Thyroid gland (tissue), 4 donors: Measurements from ENCODE around the gene PKNOX2. TPM values are rescaled to one million over a fixed set of nuclear protein-coding genes. Genes with fewer than 3 reads are reported as not detected.
A peak's percentile ranks its signal among the peaks of the same experiment; 100 is the strongest.

Experiments
- DNase-seq, 2 donors: peaks; one replicate each; pipeline ENCODE4 v3.0.0-alpha.2; 2019
- H3K27ac ChIP-seq, 3 donors: fragments of 200-600 bp; sonication (generic); 1 replicate in 2 of 3; 2 replicates in 1 of 3; pipeline ENCODE4 v1.5.1; 2016 to 2019; ENCODE audit warnings: mild to moderate bottlenecking in 1 of 3, moderate library complexity in 1 of 3
- H3K27me3 ChIP-seq: fragments of 200-600 bp; sonication (generic); one replicate; pipeline ENCODE4 v1.5.1; 2019
- H3K36me3 ChIP-seq, 2 donors: fragments of 200-600 bp; sonication (generic); one replicate each; pipeline ENCODE4 v1.5.1; 2016 to 2019
- H3K4me1 ChIP-seq, 2 donors: fragments of 200-600 bp; sonication (generic); one replicate each; pipeline ENCODE4 v1.5.1; 2017 to 2019
- H3K4me3 ChIP-seq, 3 donors: fragments of 200-600 bp; sonication (generic); replicated peaks in 1 of 3; 1 replicate in 2 of 3; 2 replicates in 1 of 3; pipeline ENCODE4 v1.5.1; 2016; ENCODE audit warnings: mild to moderate bottlenecking in 1 of 3
- H3K9me3 ChIP-seq: fragments of 200-600 bp; sonication (generic); one replicate; pipeline ENCODE4 v1.5.1; 2017
- CTCF ChIP-seq, 6 experiments: fragments of 200-600 bp in 3 of 6; fragments of 450-650 bp in 3 of 6; sonication (generic) in 3 of 6; IDR thresholded peaks; one replicate each; pipeline ENCODE4 v1.5.1; 2016 to 2019; ENCODE audit warnings: antibody characterized with exemption in 6 of 6, mild to moderate bottlenecking in 2 of 6, inconsistent platforms in 1 of 6, moderate library complexity in 1 of 6
- POLR2A ChIP-seq, 2 donors: fragments of 450-650 bp; IDR thresholded peaks; one replicate each; pipeline ENCODE4 v1.6.1; 2017; ENCODE audit warnings: antibody characterized with exemption in 2 of 2, mild to moderate bottlenecking in 2 of 2, moderate library complexity in 1 of 2
- WGBS, 2 donors: methylation state at CpG; one replicate each; pipeline ENCODE4 v1.1.5; 2017; 5-methylcytosine and 5-hydroxymethylcytosine counted together
- intact Hi-C: fragments of 100-400 bp; cut with DNase I; formaldehyde crosslinking; loops from one replicate; pipeline ENCODE4 v1.15.1; 2023
- total RNA-seq, 4 donors: library from RNA; depleted of rRNA; stranded (reverse); fragments of >200 nt; gene quantifications; one replicate each; pipeline ENCODE4 v1.2.3, GENCODE V29; 2016

The PKNOX2 gene
- total RNA-seq, 4 donors from 2014 or later, result 6.3 to 28.0 (median 18.7) TPM

- Histone ChIP-seq H3K4me3 (peak overlapping the region in 2 of 3 donors; percentile 27 to 39), H3K27ac (peak overlapping the region; percentile 54 to 89 (median 82)), H3K4me1 (peaks cover 39 to 60% of the 10 kb centered on the region in 2 donors), H3K27me3 (no peaks in the 10 kb centered on the region), H3K36me3 (no peaks in the 10 kb centered on the region), H3K9me3 (no peaks in the 10 kb centered on the region)
- 26 to 39% methylated on average over 7 to 13 of the region's 16 CpGs for WGBS, 2 donors
- TF ChIP-seq POLR2A (IDR thresholded peaks at IDR 0.05) (no peak), CTCF (IDR thresholded peaks at IDR 0.05) (no peak)
- intact Hi-C loops, result no loop called here
- DNase-seq, result no peak
Observed at GRCh38 chr11:125166764-125167291, 2.3 kb downstream of the PKNOX2 start.

- 23 to 26% methylated on average over 26 to 28 of the region's 28 CpGs for WGBS, 2 donors
- Histone ChIP-seq H3K27ac (peak overlapping the region; percentile 54 to 89 (median 82)), H3K27me3 (no peaks in the 10 kb centered on the region), H3K4me1 (peaks cover 39 to 63% of the 10 kb centered on the region in 2 donors), H3K36me3 (no peaks in the 10 kb centered on the region), H3K4me3 (peak overlapping the region in 1 of 3 donors; percentile 39), H3K9me3 (no peaks in the 10 kb centered on the region)
- TF ChIP-seq CTCF (IDR thresholded peaks at IDR 0.05) (no peak), POLR2A (IDR thresholded peaks at IDR 0.05) (peak in 1 of 2 donors; percentile 86)
- intact Hi-C loops, result no loop called here
- DNase-seq, result peak; percentile 90 to 92
Observed at GRCh38 chr11:125167292-125167953, 2.9 kb downstream of the PKNOX2 start.

- TF ChIP-seq CTCF (IDR thresholded peaks at IDR 0.05) (no peak), POLR2A (IDR thresholded peaks at IDR 0.05) (no peak)
- intact Hi-C loops, result no loop called here
- Histone ChIP-seq H3K36me3 (no peaks in the 10 kb centered on the region), H3K9me3 (no peaks in the 10 kb centered on the region), H3K27ac (peak overlapping the region; percentile 54 to 89 (median 82)), H3K4me1 (peaks cover 39 to 63% of the 10 kb centered on the region in 2 donors), H3K27me3 (no peaks in the 10 kb centered on the region), H3K4me3 (no peak overlapping the region)
- DNase-seq, result peak in 1 of 2 donors; percentile 55
- WGBS, 2 donors, result 68 to 72% methylated on average over 9 of the region's 9 CpGs
Observed at GRCh38 chr11:125167954-125168835, 3.6 kb downstream of the PKNOX2 start.

GRCh38 chr11:125168918-125169456, 4.4 kb downstream of the PKNOX2 start:
- Histone ChIP-seq H3K4me3 (no peak overlapping the region), H3K9me3 (no peaks in the 10 kb centered on the region), H3K27ac (peak overlapping the region in 2 of 3 donors; percentile 79 to 81), H3K4me1 (peaks cover 39 to 62% of the 10 kb centered on the region in 2 donors), H3K36me3 (no peaks in the 10 kb centered on the region), H3K27me3 (no peaks in the 10 kb centered on the region)
- 83 to 86% methylated on average over 14 of the region's 14 CpGs for WGBS, 2 donors
- DNase-seq, result no peak
- no peak for TF ChIP-seq POLR2A (IDR thresholded peaks at IDR 0.05)
- no peak for TF ChIP-seq CTCF (IDR thresholded peaks at IDR 0.05)
- intact Hi-C loops, result no loop called here
